Naive thymus-derived CD8-positive, alpha-beta T cell (primary cell): Measurements from ENCODE around the gene SOCS7. TPM values are rescaled to one million over a fixed set of nuclear protein-coding genes. Genes with fewer than 3 reads are reported as not detected.

Source experiments
- ATAC-seq, 2 donors: fragments of 150-1000 bp; cut with Tn5 transposase in 1 of 2; sonication (Bioruptor Pico), chemical (Tn5 transposase) in 1 of 2; 1 replicate in 1 of 2; 2 replicates in 1 of 2; pipeline ENCODE4 v1.10.0; 2021; ENCODE audit warnings: mild to moderate bottlenecking in 2 of 2, moderate library complexity in 2 of 2
- POLR2A ChIA-PET: fragments of 350-600 bp; sonication (Branson Sonifier 250); formaldehyde crosslinking; loops from one replicate; lab custom pipeline; 2021; ENCODE audit warnings: antibody characterized with exemption; lab: Charles Lee
- DNase-seq, 10 donors: peaks; one replicate each; pipeline versions ENCODE4 v3.0.0 to v3.0.0-alpha.2; 2020 to 2022
- H3K27ac Mint-ChIP-seq, 10 donors: one replicate each; pipeline ENCODE4 v1.8.0; 2020 to 2022; ENCODE audit warnings: mild to moderate bottlenecking in 10 of 10, mixed read lengths in 10 of 10, moderate library complexity in 4 of 10, inconsistent platforms in 1 of 10
- H3K27me3 Mint-ChIP-seq, 5 donors: one replicate each; pipeline ENCODE4 v1.8.0; 2021 to 2022; ENCODE audit warnings: mixed read lengths in 5 of 5
- H3K36me3 Mint-ChIP-seq, 3 donors: one replicate each; pipeline ENCODE4 v1.8.0; 2020 to 2022; ENCODE audit warnings: mixed read lengths in 3 of 3, mild to moderate bottlenecking in 2 of 3, inconsistent platforms in 1 of 3
- H3K4me1 Mint-ChIP-seq, 4 donors: one replicate each; pipeline ENCODE4 v1.8.0; 2021 to 2022; ENCODE audit warnings: mixed read lengths in 4 of 4
- H3K4me3 Mint-ChIP-seq, 10 donors: one replicate each; pipeline ENCODE4 v1.8.0; 2020 to 2022; ENCODE audit warnings: mild to moderate bottlenecking in 10 of 10, mixed read lengths in 10 of 10, moderate library complexity in 6 of 10, inconsistent platforms in 1 of 10
- H3K9me3 Mint-ChIP-seq, 9 donors: one replicate each; pipeline ENCODE4 v1.8.0; 2020 to 2022; ENCODE audit warnings: mixed read lengths in 9 of 9, mild to moderate bottlenecking in 3 of 9, inconsistent platforms in 1 of 9, moderate library complexity in 1 of 9
- polyA plus RNA-seq, 3 donors: library from polyadenylated mRNA; unstranded; fragments of 300-500 nt; fragmentation: Illumina TruSeq; gene quantifications; one replicate each; pipeline ENCODE4 v1.2.3, GENCODE V29; 2021
- total RNA-seq, 8 experiments: library from RNA in 2 of 8; stranded (reverse) in 2 of 8; gene quantifications; one replicate each; pipeline ENCODE4 v1.2.3 and lab custom pipeline; 2021 to 2026

SOCS7 gene
- total and polyA plus RNA-seq, 5 experiments from 2014 or later, result 0.66 to 21.7 (median 1.2) TPM

GRCh38 chr17:38354466-38354865, 2.8 kb downstream of the SOCS7 start:
- no peak for ATAC-seq
- Mint-ChIP-seq H3K9me3 (no peaks in the 10 kb centered on the region), H3K4me1 (peaks cover 30 to 70% (median 55%) of the 10 kb centered on the region in 4 donors), H3K27ac (no peak overlapping the region), H3K27me3 (no peaks in the 10 kb centered on the region), H3K36me3 (no peaks in the 10 kb centered on the region), H3K4me3 (peak overlapping the region in 9 of 10 donors; percentile 8 to 91 (median 34))
- no peak for DNase-seq
- POLR2A ChIA-PET, result interaction anchor here (1.3 kb wide), 1 partner anchor 34 kb away, joined by 3 read pairs; no protein-coding TSS in a partner anchor

DNA sequence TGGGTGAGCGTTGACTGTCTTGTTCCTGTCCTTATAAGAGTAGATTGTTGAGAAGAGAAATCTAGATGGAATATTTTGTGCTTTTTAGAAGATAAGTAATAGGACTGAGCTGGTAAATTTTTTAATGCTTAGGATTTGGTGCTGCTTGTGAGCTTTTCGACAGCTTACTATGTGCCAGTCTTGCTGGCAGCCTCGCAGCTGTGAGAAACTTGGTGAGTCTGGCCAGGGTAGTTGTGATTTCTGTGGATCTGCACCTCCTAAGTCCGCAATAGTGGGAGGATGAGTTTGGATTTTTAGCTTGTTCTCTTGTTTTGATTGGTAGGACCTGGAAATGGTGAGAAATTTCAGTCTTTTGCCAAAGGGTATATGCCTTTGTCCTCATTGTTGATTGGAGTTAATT, 3.6 kb downstream of the SOCS7 start:
- ATAC-seq (no peak), DNase-seq (no peak)
- Mint-ChIP-seq H3K27ac (peak overlapping the region in 3 of 10 donors; percentile 13 to 28 (median 21)), H3K27me3 (no peaks in the 10 kb centered on the region), H3K4me3 (peak overlapping the region in 3 of 10 donors; percentile 7 to 43 (median 30)), H3K9me3 (no peaks in the 10 kb centered on the region), H3K4me1 (peaks cover 30 to 70% (median 55%) of the 10 kb centered on the region in 4 donors), H3K36me3 (no peaks in the 10 kb centered on the region)
- POLR2A ChIA-PET, result interaction anchor here (1.3 kb wide), 1 partner anchor 33 kb away, joined by 3 read pairs; no protein-coding TSS in a partner anchor

GRCh38 chr17:38357486-38358123, 6.0 kb downstream of the SOCS7 start:
- Mint-ChIP-seq H3K27me3 (no peaks in the 10 kb centered on the region), H3K4me3 (no peak overlapping the region), H3K36me3 (peaks cover 0 to 11% (median 0%) of the 10 kb centered on the region in 3 donors), H3K4me1 (peaks cover 29 to 64% (median 56%) of the 10 kb centered on the region in 4 donors), H3K27ac (peak overlapping the region in 4 of 10 donors; percentile 23 to 51 (median 30)), H3K9me3 (no peaks in the 10 kb centered on the region)
- DNase-seq, result no peak
- no peak for ATAC-seq
- POLR2A ChIA-PET, result no interaction called here

- H3K36me3 Mint-ChIP-seq, result peaks cover 0 to 17% (median 0%) of the 10 kb centered on the region in 3 donors
These were observed 7.2 kb downstream of the SOCS7 start for GRCh38 chr17:38358586-38359513.

DNA sequence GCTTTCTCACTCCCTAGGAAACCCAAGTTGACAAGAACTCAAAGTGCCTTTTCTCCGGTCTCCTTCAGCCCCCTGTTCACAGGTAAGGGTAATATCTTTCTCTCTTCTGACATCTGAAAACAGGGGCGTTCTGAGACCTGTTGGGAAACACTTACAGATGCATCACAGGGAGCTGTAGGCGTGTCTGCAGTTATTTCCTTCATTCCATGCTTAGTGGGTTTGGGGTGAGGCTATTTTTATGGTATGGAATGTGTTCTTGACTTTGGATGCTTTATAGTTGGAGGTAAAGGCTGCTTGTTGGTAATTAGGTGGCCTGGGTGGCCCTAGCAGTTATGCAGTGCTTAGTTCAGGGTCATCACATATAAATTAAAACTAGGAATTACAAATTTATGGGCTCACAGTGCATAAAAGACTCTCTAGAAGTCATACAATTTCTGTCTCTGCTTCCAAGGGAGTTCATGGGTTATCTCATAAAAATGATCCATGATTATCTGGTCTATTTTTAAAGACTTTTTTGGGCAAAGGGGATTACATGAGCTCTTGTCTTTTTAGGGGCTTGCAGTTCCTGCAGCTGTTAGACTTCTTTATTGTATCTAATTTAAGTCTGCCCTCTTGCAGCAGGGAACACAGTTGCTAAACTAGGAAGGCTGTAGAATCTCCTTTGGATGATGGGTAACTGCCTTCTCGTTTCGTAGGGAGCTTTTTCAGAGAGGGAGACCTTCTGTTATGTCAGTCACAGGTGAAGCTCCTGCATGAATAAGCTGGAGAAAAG, 10.2 kb downstream of the SOCS7 start:
- Mint-ChIP-seq H3K9me3 (no peaks in the 10 kb centered on the region), H3K27ac (no peak overlapping the region), H3K36me3 (peaks cover 0 to 39% (median 0%) of the 10 kb centered on the region in 3 donors), H3K27me3 (no peaks in the 10 kb centered on the region), H3K4me3 (no peak overlapping the region), H3K4me1 (peaks cover 9 to 31% (median 21%) of the 10 kb centered on the region in 4 donors)
- DNase-seq (no peak), ATAC-seq (no peak)
- POLR2A ChIA-PET, result no interaction called here

More at GRCh38 chr17:38358586-38359513, 7.2 kb downstream of the SOCS7 start:
- Mint-ChIP-seq H3K9me3 (no peaks in the 10 kb centered on the region), H3K4me1 (peaks cover 23 to 53% (median 45%) of the 10 kb centered on the region in 4 donors), H3K4me3 (no peak overlapping the region), H3K27me3 (no peaks in the 10 kb centered on the region), H3K27ac (no peak overlapping the region)
- no peak for ATAC-seq
- DNase-seq, result no peak
- POLR2A ChIA-PET, result no interaction called here

- H3K9me3 Mint-ChIP-seq, result no peaks in the 10 kb centered on the region
- DNase-seq (no peak), ATAC-seq (no peak)
- H3K4me3 Mint-ChIP-seq, result no peak overlapping the region
- no peak overlapping the region for H3K27ac Mint-ChIP-seq
- H3K27me3 Mint-ChIP-seq, result no peaks in the 10 kb centered on the region
- H3K4me1 Mint-ChIP-seq, result peaks cover 5 to 23% (median 10%) of the 10 kb centered on the region in 4 donors
- POLR2A ChIA-PET, result interaction anchor here (1.1 kb wide), 1 partner anchor 11 kb away, joined by 4 read pairs; the partner anchor contains the start of gene SOCS7
- H3K36me3 Mint-ChIP-seq, result peaks cover 0 to 50% (median 4%) of the 10 kb centered on the region in 3 donors
These were observed 11.4 kb downstream of the SOCS7 start for GRCh38 chr17:38363016-38363415.

- ATAC-seq, result no peak
- H3K36me3 Mint-ChIP-seq, result peaks cover 6 to 65% (median 11%) of the 10 kb centered on the region in 3 donors
- peaks cover 0 to 14% (median 2%) of the 10 kb centered on the region in 4 donors for H3K4me1 Mint-ChIP-seq
- POLR2A ChIA-PET, result no interaction called here
- no peak overlapping the region for H3K4me3 Mint-ChIP-seq
- H3K9me3 Mint-ChIP-seq, result no peaks in the 10 kb centered on the region
- H3K27me3 Mint-ChIP-seq, result no peaks in the 10 kb centered on the region
- H3K27ac Mint-ChIP-seq, result no peak overlapping the region
- no peak for DNase-seq
These were observed 13.1 kb downstream of the SOCS7 start for GRCh38 chr17:38364741-38365140.

DNA sequence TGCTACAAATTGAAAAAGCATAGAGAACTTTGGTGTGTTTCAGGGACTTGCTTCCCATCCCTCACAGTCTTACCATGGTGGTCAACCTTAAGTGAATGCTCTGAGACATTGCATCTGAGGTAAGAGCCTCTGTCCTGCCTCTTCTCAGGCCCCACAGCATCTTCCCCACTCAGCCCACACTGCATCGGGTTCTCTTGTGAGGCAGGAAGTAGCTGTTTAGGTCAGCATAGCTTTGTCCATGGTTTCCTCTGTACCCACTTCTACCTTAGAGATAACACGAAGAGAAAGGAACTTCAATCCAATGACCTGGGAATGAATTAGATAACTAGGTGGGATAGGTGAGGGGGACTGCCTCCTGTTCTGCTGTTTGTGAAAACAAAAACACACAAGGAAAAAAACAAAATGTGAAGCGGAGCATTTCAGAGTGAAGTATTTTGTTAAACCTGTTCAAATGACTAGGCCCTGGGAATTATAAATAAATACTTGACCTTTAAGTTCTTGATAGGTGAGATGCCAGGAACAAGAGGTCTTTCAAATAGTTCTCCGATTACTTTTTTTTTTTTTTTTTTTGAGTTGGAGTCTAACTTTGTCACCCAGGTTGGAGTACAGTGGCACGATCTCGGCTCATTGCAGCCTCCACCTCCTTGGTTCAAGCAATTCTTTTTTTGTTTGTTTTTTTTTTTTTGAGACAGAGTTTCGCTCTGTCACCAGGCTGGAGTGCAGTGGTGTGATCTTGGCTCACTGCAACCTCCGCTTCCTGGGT, 17.7 kb downstream of the SOCS7 start:
- POLR2A ChIA-PET, result no interaction called here
- Mint-ChIP-seq H3K9me3 (peaks cover 0 to 3% (median 0%) of the 10 kb centered on the region in 9 donors), H3K4me1 (peaks cover 0 to 1% (median 0%) of the 10 kb centered on the region in 4 donors), H3K27ac (no peak overlapping the region), H3K4me3 (no peak overlapping the region), H3K36me3 (peaks cover 15 to 88% (median 33%) of the 10 kb centered on the region in 3 donors), H3K27me3 (no peaks in the 10 kb centered on the region)
- DNase-seq, result no peak
- ATAC-seq, result no peak

DNA sequence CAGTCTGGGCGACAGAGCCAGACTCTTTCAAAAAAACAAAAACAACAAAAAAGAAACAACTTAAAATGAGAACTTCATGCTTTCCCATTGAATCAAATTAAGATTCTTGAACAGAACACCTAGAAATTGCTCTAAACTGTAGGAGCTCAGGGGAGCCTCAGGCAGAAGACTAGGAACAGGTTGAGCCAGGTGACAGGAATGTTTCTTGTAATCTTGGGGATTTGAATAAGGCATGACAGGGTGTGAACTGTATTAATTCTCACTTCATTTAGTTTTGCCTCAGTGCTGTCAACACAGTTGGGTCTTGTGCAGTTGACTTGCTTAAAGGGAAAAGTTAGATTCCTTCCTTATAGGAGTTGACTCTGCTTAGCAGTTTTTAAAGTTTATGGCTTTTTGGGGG, 27.8 kb downstream of the SOCS7 start:
- ATAC-seq (no peak), DNase-seq (no peak)
- Mint-ChIP-seq H3K4me1 (peaks cover 0 to 8% (median under 1%) of the 10 kb centered on the region in 4 donors), H3K36me3 (peaks cover 0 to 60% (median 13%) of the 10 kb centered on the region in 3 donors), H3K27ac (peak overlapping the region in 1 of 10 donors; percentile 73), H3K27me3 (no peaks in the 10 kb centered on the region), H3K9me3 (no peaks in the 10 kb centered on the region), H3K4me3 (no peak overlapping the region)
- POLR2A ChIA-PET, result interaction anchor here (0.6 kb wide), 1 partner anchor 32 kb away, joined by 3 read pairs; no protein-coding TSS in a partner anchor

DNA sequence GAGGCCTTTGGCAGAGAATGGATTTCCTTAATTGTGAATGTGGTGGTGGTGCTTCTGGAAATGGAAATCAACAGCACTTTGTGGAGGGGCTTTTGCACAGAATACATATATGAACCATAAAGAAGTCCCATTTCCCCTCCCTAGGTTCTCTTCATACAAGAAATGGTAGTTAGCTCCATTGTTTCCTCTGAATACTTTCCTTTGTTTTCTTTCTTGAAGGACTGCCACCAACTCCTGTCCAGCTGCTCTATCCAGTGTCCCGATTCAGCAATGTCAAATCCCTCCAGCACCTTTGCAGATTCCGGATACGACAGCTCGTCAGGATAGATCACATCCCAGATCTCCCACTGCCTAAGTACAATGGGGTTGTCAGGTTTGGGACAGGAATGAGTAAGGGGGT, 43.4 kb downstream of the SOCS7 start:
- H3K9me3 Mint-ChIP-seq, result no peaks in the 10 kb centered on the region
- peaks cover 4 to 57% (median 19%) of the 10 kb centered on the region in 3 donors for H3K36me3 Mint-ChIP-seq
- peaks cover 0 to 2% (median 0%) of the 10 kb centered on the region in 4 donors for H3K4me1 Mint-ChIP-seq
- ATAC-seq, result no peak
- no peaks in the 10 kb centered on the region for H3K27me3 Mint-ChIP-seq
- POLR2A ChIA-PET, result no interaction called here
- H3K4me3 Mint-ChIP-seq, result no peak overlapping the region
- DNase-seq, result no peak
- peak overlapping the region in 1 of 10 donors; percentile 53 for H3K27ac Mint-ChIP-seq

DNA sequence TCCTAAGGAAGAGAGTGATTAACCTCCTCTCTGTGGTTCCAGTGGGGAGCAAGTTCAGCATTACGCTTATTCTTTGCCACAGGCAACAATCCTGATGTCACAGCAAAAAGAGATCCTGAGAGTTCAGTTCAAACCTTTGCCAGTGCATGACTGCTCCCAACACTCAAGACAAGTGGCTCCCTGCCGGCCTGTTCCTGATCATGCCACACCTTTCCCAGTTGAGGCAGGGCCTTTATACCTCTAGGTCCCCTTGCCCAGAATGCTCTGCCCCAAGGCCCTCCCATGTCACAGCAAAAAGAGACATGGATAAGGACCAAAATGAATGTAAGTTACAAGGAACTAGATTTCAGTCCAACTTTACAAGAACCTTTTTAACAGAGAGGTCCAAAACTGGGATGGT, 45.6 kb downstream of the SOCS7 start:
- H3K4me3 Mint-ChIP-seq, result no peak overlapping the region
- H3K36me3 Mint-ChIP-seq, result peaks cover 4 to 66% (median 26%) of the 10 kb centered on the region in 3 donors
- no peak overlapping the region for H3K27ac Mint-ChIP-seq
- ATAC-seq (no peak), DNase-seq (no peak)
- no peaks in the 10 kb centered on the region for H3K4me1 Mint-ChIP-seq
- no peaks in the 10 kb centered on the region for H3K27me3 Mint-ChIP-seq
- POLR2A ChIA-PET, result no interaction called here
- H3K9me3 Mint-ChIP-seq, result no peaks in the 10 kb centered on the region
